COLO829 (cell line): ENCODE results near the gene FGD2.
A peak's percentile ranks its signal among the peaks of the same experiment; 100 is the strongest.

ENCODE experiments used
- DNase-seq: peaks from one replicate; pipeline ENCODE4 v3.0.0; 2012; ENCODE audit warnings: low spot score

Gene FGD2

GRCh38 chr6:36970892-36971842, 34.3 kb upstream of the FGD2 start:
- no peak for DNase-seq

- no peak for DNase-seq
Observed at GRCh38 chr6:36971921-36972673, 33.4 kb upstream of the FGD2 start.

GRCh38 chr6:36973190-36973589, 32.3 kb upstream of the FGD2 start:
- DNase-seq, result no peak

- no peak for DNase-seq
Observed at GRCh38 chr6:36973647-36974046, 31.8 kb upstream of the FGD2 start.

- DNase-seq, result no peak
Observed at GRCh38 chr6:36975231-36976006, 30.0 kb upstream of the FGD2 start.

- no peak for DNase-seq
Observed at GRCh38 chr6:36976007-36976264, 29.5 kb upstream of the FGD2 start.

- no peak for DNase-seq
Observed at GRCh38 chr6:36976509-36976908, 28.9 kb upstream of the FGD2 start.

GRCh38 chr6:36976931-36977330, 28.5 kb upstream of the FGD2 start:
- no peak for DNase-seq

GRCh38 chr6:36977470-36977941, 27.9 kb upstream of the FGD2 start:
- no peak for DNase-seq

GRCh38 chr6:36978421-36979346, 26.8 kb upstream of the FGD2 start:
- no peak for DNase-seq

GRCh38 chr6:36979347-36979742, 26.1 kb upstream of the FGD2 start:
- DNase-seq, result no peak

GRCh38 chr6:36980129-36980528, 25.3 kb upstream of the FGD2 start:
- no peak for DNase-seq

GRCh38 chr6:36980876-36981619, 24.4 kb upstream of the FGD2 start:
- no peak for DNase-seq

- no peak for DNase-seq
Observed at GRCh38 chr6:36983538-36983937, 21.9 kb upstream of the FGD2 start.

- DNase-seq, result no peak
Observed at GRCh38 chr6:36984581-36985416, 20.7 kb upstream of the FGD2 start.

- DNase-seq, result no peak
Observed at GRCh38 chr6:36985417-36985807, 20.0 kb upstream of the FGD2 start.

GRCh38 chr6:36985808-36986703, 19.4 kb upstream of the FGD2 start, which contains the start of gene MTCH1:
Gene MTCH1 (minus strand): TSS chr6:36986196. CDS start chr6:36986173, 23 bp downstream.
- peak; percentile 89 for DNase-seq

GRCh38 chr6:36986704-36987047, 18.8 kb upstream of the FGD2 start:
- DNase-seq, result no peak

GRCh38 chr6:36989264-36989663, 16.2 kb upstream of the FGD2 start:
- no peak for DNase-seq
